GM19372 (cell line): ENCODE data around the gene ATCAY.
"Not testable (repeated sequence)": the region's sequence is repeated elsewhere in the genome, so short reads cannot be mapped to it uniquely, and the experiment has no call there.

Source experiments
- ATAC-seq: cut with Tn5 transposase; IDR thresholded peaks from one replicate; pipeline ENCODE4 v1.9.1; 2021; ENCODE audit warnings: mild to moderate bottlenecking, low read depth, moderate library complexity; ENCODE audit not compliant: unreplicated experiment

The ATCAY gene

GRCh38 chr19:3944018-3944721 lies 63.7 kb downstream of the ATCAY start:
- ATAC-seq, result no peak

- no peak for ATAC-seq
Observed at GRCh38 chr19:3945838-3946237, 65.4 kb downstream of the ATCAY start.

GRCh38 chr19:3947316-3947933 lies 66.9 kb downstream of the ATCAY start:
- ATAC-seq, result not testable (repeated sequence)

GRCh38 chr19:3949294-3949693 lies 68.8 kb downstream of the ATCAY start:
- ATAC-seq, result no peak

- no peak for ATAC-seq
Observed at GRCh38 chr19:3949997-3950859, 69.7 kb downstream of the ATCAY start.

GRCh38 chr19:3950871-3951861 lies 70.7 kb downstream of the ATCAY start:
- no peak for ATAC-seq

- not testable (repeated sequence) for ATAC-seq
Observed at GRCh38 chr19:3952755-3953276, 72.3 kb downstream of the ATCAY start.

- ATAC-seq, result no peak
Observed at GRCh38 chr19:3954107-3954506, 73.6 kb downstream of the ATCAY start.

GRCh38 chr19:3955276-3955675 lies 74.8 kb downstream of the ATCAY start:
- ATAC-seq, result not testable (repeated sequence)

GRCh38 chr19:3955688-3956087 lies 75.2 kb downstream of the ATCAY start:
- ATAC-seq, result no peak

- ATAC-seq, result no peak
Observed at GRCh38 chr19:3958836-3959765, 78.6 kb downstream of the ATCAY start.

GRCh38 chr19:3959766-3960131 lies 79.3 kb downstream of the ATCAY start:
- no peak for ATAC-seq

GRCh38 chr19:3961007-3961406 lies 80.5 kb downstream of the ATCAY start:
- ATAC-seq, result no peak

GRCh38 chr19:3963458-3964255 lies 83.2 kb downstream of the ATCAY start:
- ATAC-seq, result no peak

GRCh38 chr19:3964256-3965194 lies 84.0 kb downstream of the ATCAY start:
- no peak for ATAC-seq

GRCh38 chr19:3966051-3967017 lies 85.8 kb downstream of the ATCAY start:
- ATAC-seq, result no peak
